Stimulated activated CD4-positive, alpha-beta T cell treated with anti-CD3 and anti-CD28 coated beads, Interleukin-15, amount 100 ng/mL, for 24 hours (primary cell): ENCODE data around the gene TCF12.

ENCODE experiments used
- DNase-seq: peaks from one replicate; pipeline ENCODE4 v3.0.0-alpha.2; 2020

Gene TCF12

GRCh38 chr15:57327985-57328471 lies 409.6 kb downstream of the TCF12 start:
- no peak for DNase-seq

DNA sequence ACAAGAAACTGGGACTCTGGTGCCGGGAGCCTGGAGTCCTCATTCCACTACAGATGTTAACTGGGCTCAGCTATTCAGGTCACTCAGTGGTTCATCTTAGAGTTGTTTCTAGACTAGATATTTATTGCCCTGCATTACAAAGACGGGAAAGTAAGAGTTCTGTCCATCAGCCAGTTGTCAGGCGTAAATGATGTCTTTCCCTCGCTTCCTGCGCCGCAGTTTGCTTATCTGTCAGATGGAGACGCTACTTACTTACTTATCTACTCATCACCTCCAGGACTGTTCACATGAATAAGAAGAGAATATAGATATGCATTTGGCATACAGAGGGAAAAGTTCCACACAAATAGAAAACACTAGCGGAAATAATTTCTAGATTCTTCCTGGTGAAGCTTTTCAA lies 410.0 kb downstream of the TCF12 start:
- DNase-seq: no peak

DNA sequence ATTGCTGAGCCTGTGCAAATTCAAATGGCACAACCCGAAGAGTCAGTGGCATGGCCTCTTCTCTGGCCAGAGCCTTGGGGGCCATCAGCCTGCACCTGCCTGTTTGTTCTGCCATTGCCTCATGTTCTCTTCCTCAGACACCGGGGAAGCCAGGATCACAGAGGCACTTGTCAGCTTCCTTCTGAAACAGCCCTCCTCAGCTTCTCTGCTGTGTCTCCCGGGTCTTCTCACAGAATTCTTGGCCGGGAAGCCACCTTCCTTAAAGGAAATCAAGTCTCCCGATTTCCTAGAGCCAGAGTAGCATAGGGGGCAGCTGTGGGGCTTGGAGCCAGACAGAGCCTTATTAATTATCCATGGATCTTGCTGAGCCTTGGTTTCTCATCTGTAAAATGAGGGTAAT lies 410.5 kb downstream of the TCF12 start:
- DNase-seq: no peak

DNA sequence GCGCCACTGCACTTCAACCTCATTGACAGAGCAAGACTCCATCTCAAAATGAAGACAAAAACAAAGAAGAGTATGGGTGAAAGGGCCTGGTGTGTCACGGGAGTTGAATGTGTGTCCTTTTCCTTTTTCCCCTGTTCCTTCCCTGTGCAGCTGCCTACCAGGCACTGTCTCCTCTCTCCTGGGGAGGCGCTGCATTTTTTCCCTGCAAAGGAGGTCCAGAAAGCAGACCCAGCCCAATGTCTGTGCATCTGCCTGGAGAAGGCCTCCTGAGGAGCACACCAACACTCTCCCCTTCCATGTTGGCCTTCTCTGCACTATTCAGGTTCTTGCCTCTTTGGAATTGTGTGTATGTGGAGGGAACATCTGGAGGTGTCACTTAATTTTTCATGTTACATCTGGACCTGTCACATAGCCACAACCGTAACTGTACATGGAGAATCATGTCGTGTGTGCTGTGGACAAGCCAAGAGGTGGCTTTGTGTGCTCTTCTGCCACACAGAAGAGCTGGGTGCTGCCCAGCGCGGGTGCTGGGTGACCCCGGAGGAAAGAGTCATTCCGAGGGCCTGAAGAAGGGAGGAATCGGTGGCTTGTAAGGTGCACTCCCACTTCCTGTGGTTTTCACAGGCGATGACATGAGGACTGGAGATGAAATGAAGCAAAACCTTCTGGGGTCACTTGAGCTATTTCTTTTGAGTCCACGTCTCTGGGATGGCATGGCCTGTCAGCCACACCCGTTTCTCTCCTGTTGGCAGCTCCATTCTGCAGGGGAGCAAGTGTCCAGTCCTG lies 411.3 kb downstream of the TCF12 start:
- no peak for DNase-seq

GRCh38 chr15:57330619-57331340 lies 412.3 kb downstream of the TCF12 start:
- DNase-seq: no peak

- DNase-seq: no peak
These were observed 413.9 kb downstream of the TCF12 start for GRCh38 chr15:57332326-57332725.

GRCh38 chr15:57333487-57333886 lies 415.0 kb downstream of the TCF12 start:
- no peak for DNase-seq

DNA sequence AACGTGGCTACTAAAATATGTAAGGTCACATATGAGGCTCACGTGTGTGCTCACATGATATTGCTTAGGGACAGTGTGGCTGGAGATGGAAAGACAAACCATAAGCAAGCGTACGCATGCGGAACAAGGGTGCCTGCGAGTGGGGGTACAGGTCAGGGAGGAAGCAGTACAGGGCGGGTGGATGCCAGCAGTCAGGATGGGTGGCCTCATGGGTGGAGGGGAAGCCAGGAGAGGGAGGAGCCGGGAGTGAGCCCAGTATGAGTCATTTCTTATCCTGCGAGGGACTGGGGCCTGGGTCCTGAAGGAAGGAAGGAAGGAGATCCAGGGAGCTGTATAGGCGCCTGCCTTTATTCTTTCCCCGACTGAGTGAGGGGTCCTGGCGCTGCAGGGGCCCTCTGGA lies 415.8 kb downstream of the TCF12 start:
- no peak for DNase-seq

- DNase-seq: no peak
These were observed 416.9 kb downstream of the TCF12 start for GRCh38 chr15:57335293-57335715.

DNA sequence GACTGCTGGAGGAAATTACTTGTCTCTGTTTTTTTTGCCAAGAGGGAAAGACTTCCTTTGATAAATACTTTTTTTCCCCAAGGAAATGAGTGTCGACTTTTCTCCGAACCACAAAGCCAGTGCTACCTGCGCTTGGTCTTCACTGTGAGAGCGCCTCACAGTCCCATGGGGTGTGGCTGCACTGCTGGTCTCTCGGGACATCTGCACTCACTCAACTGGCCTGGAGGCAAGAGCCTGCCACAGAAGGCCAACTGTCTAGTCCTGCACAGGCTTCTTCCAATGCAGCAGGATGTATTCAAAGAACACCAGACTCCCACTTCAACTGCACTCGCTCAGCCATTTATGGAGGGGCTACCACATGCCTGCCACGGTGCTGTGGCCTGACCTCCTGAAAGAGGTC lies 417.3 kb downstream of the TCF12 start:
- no peak for DNase-seq

DNA sequence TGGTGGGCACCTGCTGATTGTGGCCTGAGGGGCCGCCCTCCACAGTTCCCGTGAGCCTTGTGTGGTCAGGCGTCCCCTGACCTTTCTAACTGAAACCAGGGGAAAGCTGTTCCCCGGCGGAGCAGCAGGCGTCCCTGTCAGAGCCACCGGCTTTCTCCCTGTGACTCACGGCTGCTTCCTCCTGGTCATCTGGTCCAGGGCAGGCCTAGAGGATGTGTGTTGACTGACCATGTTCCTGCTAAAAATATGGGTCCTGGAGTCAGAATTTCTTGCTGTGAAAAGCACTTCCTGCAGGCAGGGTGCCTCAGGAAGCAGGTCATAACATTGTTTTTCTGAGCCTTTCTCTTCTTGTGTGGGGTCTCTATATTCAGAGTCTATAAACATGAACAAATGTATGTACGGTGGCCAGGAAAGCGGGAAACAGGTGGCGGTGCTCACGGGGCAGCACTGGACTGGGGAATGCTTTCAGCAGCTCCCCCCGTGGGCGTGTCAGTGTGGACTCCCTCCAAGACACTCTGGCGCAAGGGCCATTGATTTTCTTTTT lies 419.5 kb downstream of the TCF12 start:
- DNase-seq: no peak

- no peak for DNase-seq
These were observed 420.9 kb downstream of the TCF12 start for GRCh38 chr15:57339321-57339720.
